Measurements from ENCODE around the gene AK4.

Gene AK4

DNA sequence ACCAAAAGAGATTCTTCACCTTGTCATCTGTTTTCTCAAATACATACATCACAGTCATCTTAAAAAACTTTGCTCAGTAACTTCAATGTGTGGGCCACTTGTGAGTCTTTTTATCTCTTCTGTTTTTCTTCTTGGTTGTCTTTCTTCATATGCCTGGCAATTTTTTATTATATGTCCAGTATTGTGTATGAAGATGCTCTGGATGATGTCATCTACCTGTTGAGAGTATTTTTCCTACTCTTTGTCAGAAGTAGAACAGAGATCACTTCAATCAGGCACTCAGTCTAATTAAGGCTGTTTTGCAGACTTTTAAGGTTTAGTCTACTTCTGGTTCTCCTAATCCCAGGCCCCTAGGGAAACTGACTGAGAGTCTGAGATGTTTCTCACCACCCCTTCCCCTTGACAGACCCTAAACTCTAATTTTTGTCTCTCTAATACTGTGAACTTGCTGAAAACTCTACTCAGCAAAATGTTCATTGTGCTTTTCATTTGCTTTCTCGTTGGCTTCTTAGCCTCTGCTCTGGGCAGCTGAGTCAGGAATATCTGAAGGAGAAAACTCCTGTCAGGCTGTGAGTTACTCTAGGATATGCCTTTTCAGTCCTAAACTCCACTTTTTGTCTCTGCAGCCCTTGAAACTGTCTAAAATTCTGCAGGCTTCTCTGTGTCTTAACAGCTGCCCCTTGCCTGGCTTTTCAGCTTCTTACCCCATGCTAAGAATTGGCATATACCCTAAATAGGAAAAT is 128.4 kb downstream of the AK4 start:
- TF ChIP-seq SIN3A (IDR thresholded peaks at IDR 0.05; ENCODE audit: borderline replicate concordance, insufficient read depth, low read length) (no peak), FOXP2 (optimal IDR thresholded peaks at IDR 0.05; ENCODE audit: borderline replicate concordance, extremely low read depth, extremely low read length, insufficient read depth) (no peak), TAF1 (IDR thresholded peaks at IDR 0.05; ENCODE audit: borderline replicate concordance, insufficient read depth, low read length) (no peak), POLR2AphosphoS5 (IDR thresholded peaks at IDR 0.05; ENCODE audit: low read depth, low read length) (no peak)
- TF ChIP-seq, protein P1, sequence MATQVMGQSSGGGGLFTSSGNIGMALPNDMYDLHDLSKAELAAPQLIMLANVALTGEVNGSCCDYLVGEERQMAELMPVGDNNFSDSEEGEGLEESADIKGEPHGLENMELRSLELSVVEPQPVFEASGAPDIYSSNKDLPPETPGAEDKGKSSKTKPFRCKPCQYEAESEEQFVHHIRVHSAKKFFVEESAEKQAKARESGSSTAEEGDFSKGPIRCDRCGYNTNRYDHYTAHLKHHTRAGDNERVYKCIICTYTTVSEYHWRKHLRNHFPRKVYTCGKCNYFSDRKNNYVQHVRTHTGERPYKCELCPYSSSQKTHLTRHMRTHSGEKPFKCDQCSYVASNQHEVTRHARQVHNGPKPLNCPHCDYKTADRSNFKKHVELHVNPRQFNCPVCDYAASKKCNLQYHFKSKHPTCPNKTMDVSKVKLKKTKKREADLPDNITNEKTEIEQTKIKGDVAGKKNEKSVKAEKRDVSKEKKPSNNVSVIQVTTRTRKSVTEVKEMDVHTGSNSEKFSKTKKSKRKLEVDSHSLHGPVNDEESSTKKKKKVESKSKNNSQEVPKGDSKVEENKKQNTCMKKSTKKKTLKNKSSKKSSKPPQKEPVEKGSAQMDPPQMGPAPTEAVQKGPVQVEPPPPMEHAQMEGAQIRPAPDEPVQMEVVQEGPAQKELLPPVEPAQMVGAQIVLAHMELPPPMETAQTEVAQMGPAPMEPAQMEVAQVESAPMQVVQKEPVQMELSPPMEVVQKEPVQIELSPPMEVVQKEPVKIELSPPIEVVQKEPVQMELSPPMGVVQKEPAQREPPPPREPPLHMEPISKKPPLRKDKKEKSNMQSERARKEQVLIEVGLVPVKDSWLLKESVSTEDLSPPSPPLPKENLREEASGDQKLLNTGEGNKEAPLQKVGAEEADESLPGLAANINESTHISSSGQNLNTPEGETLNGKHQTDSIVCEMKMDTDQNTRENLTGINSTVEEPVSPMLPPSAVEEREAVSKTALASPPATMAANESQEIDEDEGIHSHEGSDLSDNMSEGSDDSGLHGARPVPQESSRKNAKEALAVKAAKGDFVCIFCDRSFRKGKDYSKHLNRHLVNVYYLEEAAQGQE (IDR thresholded peaks at IDR 0.05; ENCODE audit: insufficient read depth in 1 of 2, low read depth in 2 of 2, low read length in 2 of 2), result no peak

DNA sequence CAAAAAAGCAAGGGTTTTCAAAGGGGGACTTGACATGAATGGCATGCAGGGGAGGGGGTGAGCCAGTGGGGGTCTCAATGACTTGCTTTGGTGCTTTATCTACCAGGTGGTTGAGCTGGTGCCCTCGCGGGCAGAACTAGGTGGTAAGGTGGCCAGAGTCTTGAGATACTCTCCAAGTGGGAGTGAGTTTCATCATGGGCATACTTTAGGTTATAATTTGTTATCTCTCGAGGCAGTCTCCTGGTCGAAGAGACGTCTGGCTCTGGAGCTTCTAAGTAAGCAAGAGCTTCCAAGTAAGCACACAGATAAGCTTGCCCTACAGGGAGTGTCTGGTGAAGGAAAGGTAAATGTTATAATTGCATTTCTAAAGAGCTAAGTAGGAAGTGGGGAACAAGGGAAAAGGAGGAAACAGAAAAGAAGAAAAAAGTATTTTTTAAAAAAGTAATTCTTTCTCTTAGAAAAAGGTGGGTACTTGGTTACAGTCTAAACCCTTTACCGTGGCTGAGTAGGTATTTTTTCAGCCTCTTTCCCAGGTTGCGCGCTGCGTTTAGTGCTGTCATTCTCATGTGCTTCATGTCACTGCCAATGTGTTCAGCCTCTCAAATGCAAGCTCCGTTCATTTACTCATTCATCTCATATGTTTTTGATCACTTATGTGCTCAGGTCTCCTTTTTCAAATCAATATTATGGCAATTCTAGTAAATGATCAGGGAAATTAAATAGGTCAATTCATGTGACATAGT is 129.8 kb downstream of the AK4 start:
- TF ChIP-seq TAF1 (IDR thresholded peaks at IDR 0.05; ENCODE audit: borderline replicate concordance, insufficient read depth, low read length) (no peak), POLR2AphosphoS5 (IDR thresholded peaks at IDR 0.05; ENCODE audit: low read depth, low read length) (no peak), FOXP2 (optimal IDR thresholded peaks at IDR 0.05; ENCODE audit: borderline replicate concordance, extremely low read depth, extremely low read length, insufficient read depth) (no peak), SIN3A (IDR thresholded peaks at IDR 0.05; ENCODE audit: borderline replicate concordance, insufficient read depth, low read length) (no peak)
- TF ChIP-seq, protein P1 (IDR thresholded peaks at IDR 0.05; ENCODE audit: insufficient read depth in 1 of 2, low read depth in 2 of 2, low read length in 2 of 2), result no peak

DNA sequence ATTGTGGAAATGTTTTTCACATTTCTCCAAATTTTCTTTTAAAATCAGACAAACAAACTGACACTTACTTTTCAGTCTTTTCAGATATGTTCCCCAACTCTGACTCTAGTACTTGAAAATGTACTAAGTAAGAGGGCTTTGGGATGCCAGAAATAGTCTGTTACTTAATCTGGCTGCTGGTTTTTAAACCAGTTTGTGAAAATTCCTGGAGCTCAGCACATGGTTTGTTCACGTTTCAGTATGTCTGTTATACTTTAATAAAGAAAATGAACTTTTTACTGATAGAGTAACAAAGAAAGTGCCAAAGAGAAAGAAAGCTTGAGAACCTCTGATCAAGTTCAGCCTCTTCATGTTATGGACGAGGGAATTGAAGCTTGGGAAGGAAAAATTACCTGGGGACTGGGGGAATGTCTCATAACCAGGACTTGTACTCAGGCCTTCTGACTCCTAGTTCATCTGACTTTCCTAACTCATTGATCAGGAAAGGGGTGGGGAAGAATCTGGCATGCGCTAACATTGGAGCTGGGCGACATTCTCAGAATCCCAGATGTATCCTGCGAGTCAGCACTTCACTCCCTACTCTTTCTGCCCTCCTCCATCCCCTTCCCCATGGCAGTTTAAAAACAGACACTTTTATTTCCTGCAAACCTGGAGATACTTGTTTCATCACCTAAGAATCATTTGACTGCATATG is 130.5 kb downstream of the AK4 start:
- TF ChIP-seq, protein P1 (IDR thresholded peaks at IDR 0.05; ENCODE audit: insufficient read depth in 1 of 2, low read depth in 2 of 2, low read length in 2 of 2), result no peak
- TF ChIP-seq TAF1 (IDR thresholded peaks at IDR 0.05; ENCODE audit: borderline replicate concordance, insufficient read depth, low read length) (no peak), SIN3A (IDR thresholded peaks at IDR 0.05; ENCODE audit: borderline replicate concordance, insufficient read depth, low read length) (no peak), FOXP2 (optimal IDR thresholded peaks at IDR 0.05; ENCODE audit: borderline replicate concordance, extremely low read depth, extremely low read length, insufficient read depth) (no peak), POLR2AphosphoS5 (IDR thresholded peaks at IDR 0.05; ENCODE audit: low read depth, low read length) (no peak)

- no peak for TF ChIP-seq FOXP2 (optimal IDR thresholded peaks at IDR 0.05; ENCODE audit: borderline replicate concordance, extremely low read depth, extremely low read length, insufficient read depth)
- TF ChIP-seq, protein P1 (IDR thresholded peaks at IDR 0.05; ENCODE audit: insufficient read depth in 1 of 2, low read depth in 2 of 2, low read length in 2 of 2), result no peak
- no peak for TF ChIP-seq POLR2AphosphoS5 (IDR thresholded peaks at IDR 0.05; ENCODE audit: low read depth, low read length)
- no peak for TF ChIP-seq TAF1 (IDR thresholded peaks at IDR 0.05; ENCODE audit: borderline replicate concordance, insufficient read depth, low read length)
- TF ChIP-seq SIN3A (IDR thresholded peaks at IDR 0.05; ENCODE audit: borderline replicate concordance, insufficient read depth, low read length), result no peak
Observed at GRCh38 chr1:65279070-65279779, 131.2 kb downstream of the AK4 start.

All from PFSK-1 (cell line).